Measurements from ENCODE around the gene WFDC1. TPM values are rescaled to one million over a fixed set of nuclear protein-coding genes. Genes with fewer than 3 reads are reported as not detected.
A peak's percentile ranks its signal among the peaks of the same experiment; 100 is the strongest.

Gene WFDC1
- total RNA-seq, 1 experiment from 2014 or later, result not detected

- Mint-ChIP-seq H3K36me3 (ENCODE audit: insufficient read depth, unreplicated experiment) (no peaks in the 10 kb centered on the region), H3K27me3 (ENCODE audit: unreplicated experiment) (peaks cover 90% of the 10 kb centered on the region), H3K27ac (ENCODE audit: unreplicated experiment) (no peak overlapping the region), H3K4me1 (ENCODE audit: low read depth, unreplicated experiment) (no peaks in the 10 kb centered on the region), H3K4me3 (ENCODE audit: low read depth, unreplicated experiment) (no peak overlapping the region), H3K9me3 (ENCODE audit: low read depth, unreplicated experiment) (no peaks in the 10 kb centered on the region)
- no peak for TF ChIP-seq CTCF (IDR thresholded peaks at IDR 0.05; ENCODE audit: unreplicated experiment)
- intact Hi-C loops (cut with micrococcal nuclease; ENCODE audit: unreplicated experiment), result no loop called here
- no TSS peak for BruUV-seq (replicated peaks)
- CTCF ChIA-PET, result no interaction called here
- DNase-seq, result no peak
Observed at GRCh38 chr16:84262031-84262430, 32.6 kb upstream of the WFDC1 start.

- Mint-ChIP-seq H3K27me3 (ENCODE audit: unreplicated experiment) (peaks cover 86% of the 10 kb centered on the region), H3K27ac (ENCODE audit: unreplicated experiment) (no peak overlapping the region), H3K36me3 (ENCODE audit: insufficient read depth, unreplicated experiment) (no peaks in the 10 kb centered on the region), H3K4me1 (ENCODE audit: low read depth, unreplicated experiment) (no peaks in the 10 kb centered on the region), H3K4me3 (ENCODE audit: low read depth, unreplicated experiment) (no peak overlapping the region), H3K9me3 (ENCODE audit: low read depth, unreplicated experiment) (no peaks in the 10 kb centered on the region)
- TF ChIP-seq CTCF (IDR thresholded peaks at IDR 0.05; ENCODE audit: unreplicated experiment), result no peak
- BruUV-seq (replicated peaks), result no TSS peak
- intact Hi-C loops (cut with micrococcal nuclease; ENCODE audit: unreplicated experiment), result no loop called here
- DNase-seq, result no peak
- CTCF ChIA-PET, result no interaction called here
Observed at GRCh38 chr16:84262939-84263338, 31.7 kb upstream of the WFDC1 start.

- intact Hi-C loops (cut with micrococcal nuclease; ENCODE audit: unreplicated experiment), result no loop called here
- no TSS peak for BruUV-seq (replicated peaks)
- peaks cover 56% of the 10 kb centered on the region for H3K27me3 Mint-ChIP-seq (ENCODE audit: unreplicated experiment)
- DNase-seq, result peak; percentile 69
- CTCF ChIA-PET, result interaction anchor here (1.0 to 1.4 kb wide), 2 partner anchors 11 to 14 kb away, joined by 3 to 4 read pairs; no protein-coding TSS in a partner anchor
- no peaks in the 10 kb centered on the region for H3K4me1 Mint-ChIP-seq (ENCODE audit: low read depth, unreplicated experiment)
- H3K27ac Mint-ChIP-seq (ENCODE audit: unreplicated experiment), result no peak overlapping the region
- no peak for TF ChIP-seq CTCF (IDR thresholded peaks at IDR 0.05; ENCODE audit: unreplicated experiment)
- H3K9me3 Mint-ChIP-seq (ENCODE audit: low read depth, unreplicated experiment), result no peaks in the 10 kb centered on the region
- H3K36me3 Mint-ChIP-seq (ENCODE audit: insufficient read depth, unreplicated experiment), result no peaks in the 10 kb centered on the region
- no peak overlapping the region for H3K4me3 Mint-ChIP-seq (ENCODE audit: low read depth, unreplicated experiment)
Observed at GRCh38 chr16:84266451-84266850, 28.2 kb upstream of the WFDC1 start.

GRCh38 chr16:84267380-84267779, 27.3 kb upstream of the WFDC1 start:
- H3K27me3 Mint-ChIP-seq (ENCODE audit: unreplicated experiment), result peaks cover 51% of the 10 kb centered on the region

More at GRCh38 chr16:84267380-84267779, 27.3 kb upstream of the WFDC1 start:
- no peak overlapping the region for H3K4me3 Mint-ChIP-seq (ENCODE audit: low read depth, unreplicated experiment)
- TF ChIP-seq CTCF (IDR thresholded peaks at IDR 0.05; ENCODE audit: unreplicated experiment), result no peak
- intact Hi-C loops (cut with micrococcal nuclease; ENCODE audit: unreplicated experiment), result no loop called here
- no peaks in the 10 kb centered on the region for H3K36me3 Mint-ChIP-seq (ENCODE audit: insufficient read depth, unreplicated experiment)
- H3K27ac Mint-ChIP-seq (ENCODE audit: unreplicated experiment), result no peak overlapping the region
- CTCF ChIA-PET, result interaction anchor here (1.4 kb wide), 1 partner anchor 13 kb away, joined by 4 read pairs; no protein-coding TSS in a partner anchor
- no peak for DNase-seq
- no peaks in the 10 kb centered on the region for H3K9me3 Mint-ChIP-seq (ENCODE audit: low read depth, unreplicated experiment)
- H3K4me1 Mint-ChIP-seq (ENCODE audit: low read depth, unreplicated experiment), result no peaks in the 10 kb centered on the region
- no TSS peak for BruUV-seq (replicated peaks)

Measured in Calu3 (cell line).